C4-2B (cell line): ENCODE data around the gene CTTN.

Experiments used
- CTCF ChIP-seq: fragments of 450-650 bp; conservative IDR thresholded peaks from 2 replicates; pipeline ENCODE4 v1.5.1; 2017; ENCODE audit warnings: mild to moderate bottlenecking
- ZFX ChIP-seq: fragments of 450-650 bp; IDR thresholded peaks from 2 replicates; pipeline ENCODE4 v1.6.1; 2017

GRCh38 chr11:70383664-70384565 lies 14.4 kb upstream of the CTTN start:
- TF ChIP-seq CTCF (no peak), ZFX (no peak)
